Glutamatergic neuron (in vitro differentiated cells): Measurements from ENCODE around the gene RNF222. TPM values are rescaled to one million over a fixed set of nuclear protein-coding genes. Genes with fewer than 3 reads are reported as not detected.
A peak's percentile ranks its signal among the peaks of the same experiment; 100 is the strongest.

Experiments
- DNase-seq: peaks from one replicate; pipeline ENCODE4 v3.0.0; 2022
- H3K27ac Mint-ChIP-seq: one replicate; pipeline ENCODE4 v1.8.0; 2020; ENCODE audit warnings: mild to moderate bottlenecking, mixed read lengths, inconsistent platforms; ENCODE audit not compliant: unreplicated experiment
- H3K27me3 Mint-ChIP-seq: one replicate; pipeline ENCODE4 v1.8.0; 2020; ENCODE audit warnings: mild to moderate bottlenecking, moderate library complexity, mixed read lengths, inconsistent platforms; ENCODE audit not compliant: unreplicated experiment
- H3K36me3 Mint-ChIP-seq: one replicate; pipeline ENCODE4 v1.8.0; 2020; ENCODE audit warnings: mild to moderate bottlenecking, mixed read lengths, inconsistent platforms; ENCODE audit not compliant: unreplicated experiment
- H3K4me1 Mint-ChIP-seq: one replicate; pipeline ENCODE4 v1.8.0; 2020; ENCODE audit warnings: mild to moderate bottlenecking, low read depth, mixed read lengths, inconsistent platforms; ENCODE audit not compliant: unreplicated experiment
- H3K4me3 Mint-ChIP-seq: one replicate; pipeline ENCODE4 v1.8.0; 2020; ENCODE audit warnings: mild to moderate bottlenecking, mixed read lengths, inconsistent platforms; ENCODE audit not compliant: unreplicated experiment
- H3K9me3 Mint-ChIP-seq: one replicate; pipeline ENCODE4 v1.8.0; 2020; ENCODE audit warnings: mild to moderate bottlenecking, moderate library complexity, mixed read lengths, inconsistent platforms; ENCODE audit not compliant: unreplicated experiment
- total RNA-seq: library from RNA; stranded (reverse); fragmentation: NEBNext Ultra II Directional; extraction: Animal tissue kit (Norgen Biotek cat#: 25700); gene quantifications from one replicate; pipeline ENCODE4 v1.2.1, GENCODE V29; 2021; ENCODE audit not compliant: unreplicated experiment
- TF ChIP-seq, protein P1 (sequence below): fragments of 200-600 bp; sonication (generic); IDR thresholded peaks from one replicate; pipeline ENCODE4 v1.5.0; 2021; ENCODE audit not compliant: partially characterized antibody, unreplicated experiment

Gene RNF222
- total RNA-seq, 1 donor from 2014 or later, result not detected

DNA sequence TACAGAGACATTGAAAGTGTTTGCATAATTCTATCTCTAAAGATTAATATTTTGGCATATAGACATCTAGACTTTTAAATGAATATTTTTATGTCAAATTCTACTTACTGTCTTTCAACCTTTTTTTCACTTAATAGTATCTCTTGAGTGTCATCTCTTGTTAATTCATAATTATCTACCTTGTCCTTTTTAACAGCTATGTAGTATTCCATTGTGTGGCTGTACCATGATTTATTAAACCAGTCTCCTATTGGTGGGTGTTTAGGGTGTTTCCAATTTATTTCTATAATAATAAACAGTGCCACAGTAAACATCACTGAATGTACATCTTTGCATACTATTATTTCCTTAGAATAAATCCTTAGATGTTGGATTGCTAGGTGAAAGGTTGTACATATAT lies 16.3 kb upstream of the RNF222 start:
- no peak overlapping the region for H3K27ac Mint-ChIP-seq
- no peaks in the 10 kb centered on the region for H3K36me3 Mint-ChIP-seq
- no peak overlapping the region for H3K4me3 Mint-ChIP-seq
- H3K4me1 Mint-ChIP-seq, result no peaks in the 10 kb centered on the region
- no peaks in the 10 kb centered on the region for H3K27me3 Mint-ChIP-seq
- TF ChIP-seq, protein P1, sequence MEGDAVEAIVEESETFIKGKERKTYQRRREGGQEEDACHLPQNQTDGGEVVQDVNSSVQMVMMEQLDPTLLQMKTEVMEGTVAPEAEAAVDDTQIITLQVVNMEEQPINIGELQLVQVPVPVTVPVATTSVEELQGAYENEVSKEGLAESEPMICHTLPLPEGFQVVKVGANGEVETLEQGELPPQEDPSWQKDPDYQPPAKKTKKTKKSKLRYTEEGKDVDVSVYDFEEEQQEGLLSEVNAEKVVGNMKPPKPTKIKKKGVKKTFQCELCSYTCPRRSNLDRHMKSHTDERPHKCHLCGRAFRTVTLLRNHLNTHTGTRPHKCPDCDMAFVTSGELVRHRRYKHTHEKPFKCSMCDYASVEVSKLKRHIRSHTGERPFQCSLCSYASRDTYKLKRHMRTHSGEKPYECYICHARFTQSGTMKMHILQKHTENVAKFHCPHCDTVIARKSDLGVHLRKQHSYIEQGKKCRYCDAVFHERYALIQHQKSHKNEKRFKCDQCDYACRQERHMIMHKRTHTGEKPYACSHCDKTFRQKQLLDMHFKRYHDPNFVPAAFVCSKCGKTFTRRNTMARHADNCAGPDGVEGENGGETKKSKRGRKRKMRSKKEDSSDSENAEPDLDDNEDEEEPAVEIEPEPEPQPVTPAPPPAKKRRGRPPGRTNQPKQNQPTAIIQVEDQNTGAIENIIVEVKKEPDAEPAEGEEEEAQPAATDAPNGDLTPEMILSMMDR, result no peak
- DNase-seq, result no peak
- no peaks in the 10 kb centered on the region for H3K9me3 Mint-ChIP-seq

DNA sequence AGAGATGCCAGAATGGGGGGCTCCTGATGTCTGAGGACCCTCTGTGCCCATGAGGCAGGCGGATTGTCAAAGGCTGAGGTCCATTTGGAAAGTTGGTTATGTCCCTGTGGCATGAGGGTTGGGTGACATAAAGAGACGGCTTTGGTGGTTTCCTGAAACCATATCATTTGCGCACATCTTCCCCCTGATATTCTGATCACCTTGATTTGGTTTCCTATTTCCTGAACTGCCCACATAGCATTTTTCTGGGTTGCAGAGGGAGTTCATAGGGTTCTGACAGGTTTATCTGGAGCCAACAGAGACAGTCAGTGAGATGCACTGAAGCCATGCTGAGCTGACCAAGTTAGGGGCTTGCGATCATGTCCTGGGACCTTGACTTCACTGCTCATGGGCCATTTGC lies 15.7 kb upstream of the RNF222 start:
- no peaks in the 10 kb centered on the region for H3K27me3 Mint-ChIP-seq
- no peak for DNase-seq
- H3K4me3 Mint-ChIP-seq, result no peak overlapping the region
- no peaks in the 10 kb centered on the region for H3K36me3 Mint-ChIP-seq
- H3K4me1 Mint-ChIP-seq, result no peaks in the 10 kb centered on the region
- H3K27ac Mint-ChIP-seq, result no peak overlapping the region
- TF ChIP-seq, protein P1, result no peak
- no peaks in the 10 kb centered on the region for H3K9me3 Mint-ChIP-seq

DNA sequence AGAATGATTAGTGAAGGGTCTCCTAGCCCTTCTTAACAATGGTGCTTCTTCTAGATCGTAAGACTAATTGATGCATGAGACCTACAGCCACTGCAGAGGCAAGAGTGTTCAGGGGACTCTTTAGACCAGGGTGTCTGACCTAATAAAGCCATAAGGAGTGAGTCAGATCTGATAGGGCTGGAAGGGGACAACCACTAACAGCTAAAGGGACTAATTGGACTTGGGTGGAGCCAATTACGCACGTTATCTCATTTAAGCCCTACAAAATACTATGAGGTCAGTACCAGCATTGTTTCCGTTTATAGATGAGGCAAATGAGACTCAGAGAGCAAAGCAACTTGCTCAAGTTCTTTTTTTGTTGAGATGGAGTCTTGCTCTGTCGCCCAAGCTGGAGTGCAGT lies 14.5 kb upstream of the RNF222 start:
- no peaks in the 10 kb centered on the region for H3K36me3 Mint-ChIP-seq
- H3K27me3 Mint-ChIP-seq, result no peaks in the 10 kb centered on the region
- H3K27ac Mint-ChIP-seq, result no peak overlapping the region

DNA sequence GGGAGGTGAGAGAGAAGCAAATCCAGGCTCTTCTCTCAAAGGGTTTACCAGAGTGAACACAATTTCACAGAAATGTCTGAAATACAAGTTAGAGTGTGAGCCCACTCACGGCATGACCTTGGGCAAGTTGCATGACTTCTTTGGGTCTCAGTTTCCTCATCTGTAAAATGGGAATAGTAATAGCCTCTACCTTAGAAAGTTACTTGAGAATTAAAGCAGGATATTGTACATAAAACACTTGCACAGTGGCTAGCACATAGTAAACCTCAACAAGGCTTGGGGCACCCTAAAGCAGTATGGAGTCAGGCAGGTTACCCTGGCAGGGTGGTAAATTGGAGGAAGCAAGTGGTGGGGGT lies 13.2 kb upstream of the RNF222 start:
- no peak overlapping the region for H3K27ac Mint-ChIP-seq
- DNase-seq, result no peak
- TF ChIP-seq, protein P1, result no peak
- H3K36me3 Mint-ChIP-seq, result no peaks in the 10 kb centered on the region
- H3K27me3 Mint-ChIP-seq, result no peaks in the 10 kb centered on the region
- H3K4me1 Mint-ChIP-seq, result no peaks in the 10 kb centered on the region
- H3K4me3 Mint-ChIP-seq, result no peak overlapping the region
- no peaks in the 10 kb centered on the region for H3K9me3 Mint-ChIP-seq

More for the DNA sequence above, 14.5 kb upstream of the RNF222 start:
- no peaks in the 10 kb centered on the region for H3K9me3 Mint-ChIP-seq
- no peak for DNase-seq
- no peak overlapping the region for H3K4me3 Mint-ChIP-seq
- H3K4me1 Mint-ChIP-seq, result no peaks in the 10 kb centered on the region
- TF ChIP-seq, protein P1, result no peak

DNA sequence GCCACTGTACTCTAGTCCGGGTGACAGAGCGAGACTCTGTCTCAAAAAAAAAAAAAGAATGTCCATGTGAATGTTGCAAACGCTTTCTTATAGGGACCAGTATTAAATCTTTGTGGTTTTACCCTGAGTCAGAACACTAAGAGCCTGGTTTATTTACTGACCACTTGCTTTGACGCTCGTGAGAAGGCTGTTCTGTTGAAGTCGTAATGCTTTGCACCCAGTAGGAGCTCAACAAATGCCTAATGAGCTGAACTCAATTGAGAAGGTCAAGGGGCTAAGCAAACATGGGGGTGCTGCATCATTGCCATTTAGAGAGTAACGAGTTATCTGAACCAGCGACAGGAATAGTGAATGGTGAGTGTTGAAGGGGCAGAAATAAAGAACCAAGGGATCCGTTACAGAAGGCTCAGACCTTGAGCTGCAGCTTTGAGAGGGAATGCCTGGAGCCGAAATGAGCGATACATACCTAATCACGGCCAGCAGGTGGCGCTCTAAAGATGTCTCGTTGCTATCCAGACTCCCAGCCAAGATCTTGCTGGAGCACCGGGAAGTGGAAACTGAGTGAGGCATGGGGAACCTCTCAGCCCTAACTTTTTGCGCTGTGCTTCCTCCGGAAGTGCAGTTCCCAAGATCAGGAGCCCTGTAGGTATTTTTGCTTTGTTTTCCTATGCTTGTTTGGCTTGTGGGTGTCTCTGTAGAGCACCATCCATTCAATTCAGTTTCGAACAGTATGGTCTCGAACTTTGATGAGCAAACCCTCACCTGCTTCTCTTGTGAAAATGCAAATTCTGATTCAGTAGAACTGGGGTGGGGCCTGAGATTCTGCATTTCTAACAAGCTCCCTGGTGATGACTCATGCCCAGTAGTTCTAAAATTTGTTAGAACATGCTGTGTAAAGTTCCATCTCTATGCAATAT lies 12.6 kb upstream of the RNF222 start:
- H3K9me3 Mint-ChIP-seq, result no peaks in the 10 kb centered on the region
- no peaks in the 10 kb centered on the region for H3K27me3 Mint-ChIP-seq
- DNase-seq, result peak; percentile 92
- H3K36me3 Mint-ChIP-seq, result no peaks in the 10 kb centered on the region
- H3K4me1 Mint-ChIP-seq, result no peaks in the 10 kb centered on the region
- H3K27ac Mint-ChIP-seq, result no peak overlapping the region
- no peak overlapping the region for H3K4me3 Mint-ChIP-seq
- TF ChIP-seq, protein P1, result peak; percentile 94
